PC-9 (cell line): ENCODE measurements around the gene KLC1. TPM values are rescaled to one million over a fixed set of nuclear protein-coding genes. Genes with fewer than 3 reads are reported as not detected.
A peak's percentile ranks its signal among the peaks of the same experiment; 100 is the strongest.

Experiments used
- BruUV-seq: library from RNA; stranded (reverse); fragments of 400-500 nt; replicated peaks from 2 replicates; lab custom pipeline; 2021; lab: Mats Ljungman, UMichigan
- CTCF ChIA-PET: fragments of 300-600 bp; sonication (Branson Sonifier 250); formaldehyde crosslinking; loops from one replicate; lab custom pipeline; 2022; ENCODE audit warnings: antibody characterized with exemption; lab: Charles Lee
- POLR2A ChIA-PET: fragments of 300-600 bp; sonication (Branson Sonifier 250); formaldehyde crosslinking; loops from one replicate; lab custom pipeline; 2022; ENCODE audit warnings: antibody characterized with exemption; ENCODE audit not compliant: unreplicated experiment; lab: Charles Lee
- DNase-seq, 2 experiments: peaks; one replicate each; pipeline versions ENCODE4 v3.0.0 to v3.0.0-alpha.2; 2015 to 2022; ENCODE audit warnings: mixed read lengths in 1 of 2
- H2AFZ ChIP-seq: fragments of 200-600 bp; sonication (generic); 2 replicates; pipeline ENCODE4 v1.8.1; 2017; ENCODE audit warnings: antibody characterized with exemption
- H3F3A ChIP-seq: fragments of 200-600 bp; sonication (generic); 2 replicates; pipeline ENCODE4 v1.8.1; 2017; ENCODE audit warnings: antibody characterized with exemption, mild to moderate bottlenecking, low read depth; ENCODE audit not compliant: insufficient read depth
- H3K27ac ChIP-seq: fragments of 200-600 bp; sonication (generic); 2 replicates; pipeline ENCODE4 v1.6.1; 2016; ENCODE audit warnings: mixed run types
- H3K27me3 ChIP-seq: fragments of 200-600 bp; sonication (generic); 2 replicates; pipeline ENCODE4 v1.6.1; 2016; ENCODE audit warnings: low read depth, mixed run types; ENCODE audit not compliant: insufficient read depth
- H3K36me3 ChIP-seq: fragments of 200-600 bp; sonication (generic); 2 replicates; pipeline ENCODE4 v1.6.1; 2016; ENCODE audit warnings: low read depth, mixed run types
- H3K4me1 ChIP-seq: fragments of 200-600 bp; sonication (generic); replicated peaks from 2 replicates; pipeline ENCODE4 v1.6.1; 2016; ENCODE audit warnings: mixed run types; ENCODE audit not compliant: insufficient read depth
- H3K4me2 ChIP-seq: fragments of 200-600 bp; sonication (generic); 2 replicates; pipeline ENCODE4 v1.6.1; 2017; ENCODE audit warnings: mixed run types
- H3K4me3 ChIP-seq: fragments of 200-600 bp; sonication (generic); 2 replicates; pipeline ENCODE4 v1.6.1; 2016; ENCODE audit warnings: mixed run types
- H3K79me2 ChIP-seq: fragments of 200-600 bp; sonication (generic); 2 replicates; pipeline ENCODE4 v1.6.1; 2017; ENCODE audit warnings: low read depth, mixed run types
- H3K9me2 ChIP-seq: fragments of 200-600 bp; sonication (generic); 2 replicates; pipeline ENCODE4 v1.8.1; 2017; ENCODE audit warnings: mild to moderate bottlenecking; ENCODE audit not compliant: insufficient read depth
- H3K9me3 ChIP-seq: fragments of 200-600 bp; sonication (generic); 2 replicates; pipeline ENCODE4 v1.8.1; 2016; ENCODE audit warnings: low read depth; ENCODE audit not compliant: insufficient read depth
- H4K20me1 ChIP-seq: fragments of 200-600 bp; sonication (generic); 2 replicates; pipeline ENCODE4 v1.8.1; 2017; ENCODE audit not compliant: insufficient read depth
- CTCF ChIP-seq: fragments of 200-600 bp; sonication (generic); conservative IDR thresholded peaks from 2 replicates; pipeline ENCODE4 v1.6.1; 2017; ENCODE audit warnings: mixed run types, antibody characterized with exemption, mild to moderate bottlenecking, moderate library complexity
- EZH2 ChIP-seq: fragments of 200-600 bp; sonication (generic); IDR thresholded peaks from 2 replicates; pipeline ENCODE4 v1.8.0; 2017; ENCODE audit warnings: antibody characterized with exemption, low read depth
- intact Hi-C: fragments of 100-400 bp; cut with micrococcal nuclease; formaldehyde crosslinking; loops from one replicate; pipeline ENCODE4 v1.10.0; 2022; ENCODE audit not compliant: unreplicated experiment
- total RNA-seq: library from RNA; stranded (reverse); gene quantifications from 2 replicates; pipeline ENCODE4 v1.2.3, GENCODE V29; 2021

Gene KLC1
- total RNA-seq, 1 experiment from 2014 or later, result 254 TPM

DNA sequence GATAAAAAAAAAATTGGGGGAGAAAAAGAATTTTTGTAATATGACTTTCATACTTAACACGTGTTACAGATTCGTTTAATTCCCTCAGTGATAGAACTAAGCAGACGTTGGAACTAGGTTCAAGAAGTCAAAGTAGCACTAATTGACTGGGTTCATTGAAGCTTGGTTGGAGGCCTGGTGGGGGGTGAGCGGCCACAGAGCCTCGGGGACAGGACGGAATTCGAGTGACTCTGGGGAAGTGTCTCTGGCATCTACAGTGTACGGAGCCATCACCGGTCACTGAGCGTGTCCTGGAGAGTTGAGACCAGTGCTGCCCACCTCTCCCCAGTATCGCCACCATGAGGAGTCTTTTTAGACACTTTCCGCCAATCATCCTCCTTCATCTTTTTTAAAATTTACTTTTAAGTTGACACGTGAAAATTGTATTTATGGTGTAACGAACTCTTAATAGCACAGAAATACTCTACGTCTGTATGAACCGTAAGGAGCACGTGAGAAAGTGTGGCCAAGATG is 87.9 kb downstream of the KLC1 start:
- no peak overlapping the region for H3K27ac ChIP-seq
- no TSS peak for BruUV-seq
- H3K9me2 ChIP-seq, result no peaks in the 10 kb centered on the region
- no peak for DNase-seq
- no peaks in the 10 kb centered on the region for H3K9me3 ChIP-seq
- H4K20me1 ChIP-seq, result peaks cover 25% of the 10 kb centered on the region
- no peak for TF ChIP-seq EZH2
- TF ChIP-seq CTCF, result no peak
- H3K4me3 ChIP-seq, result peak overlapping the region; percentile 79
- no peaks in the 10 kb centered on the region for H3K27me3 ChIP-seq
- CTCF ChIA-PET, result no interaction called here
- H3K4me2 ChIP-seq, result peak overlapping the region; percentile 91
- H2AFZ ChIP-seq, result peak overlapping the region; percentile 75; the same call in 1 of the 2 replicates
- POLR2A ChIA-PET, result interaction anchor here (0.7 kb wide), 1 partner anchor 43 kb away, joined by 8 read pairs; no protein-coding TSS in a partner anchor
- peaks cover 78% of the 10 kb centered on the region for H3K79me2 ChIP-seq
- intact Hi-C loops, result no loop called here
- no peaks in the 10 kb centered on the region for H3K36me3 ChIP-seq
- H3F3A ChIP-seq, result peaks cover 33% of the 10 kb centered on the region; the same call in 1 of the 2 replicates
- H3K4me1 ChIP-seq, result peaks cover 30% of the 10 kb centered on the region

GRCh38 chr14:103718572-103718971 is 89.6 kb downstream of the KLC1 start:
- TF ChIP-seq EZH2, result no peak
- TF ChIP-seq CTCF, result no peak
- Histone ChIP-seq H4K20me1 (peaks cover 36% of the 10 kb centered on the region), H3K4me2 (no peak overlapping the region), H3F3A (peaks cover 22% of the 10 kb centered on the region; the same call in 1 of the 2 replicates), H3K9me2 (no peaks in the 10 kb centered on the region), H3K27ac (no peak overlapping the region), H3K9me3 (no peaks in the 10 kb centered on the region), H2AFZ (no peak overlapping the region), H3K4me3 (no peak overlapping the region), H3K79me2 (peaks cover 83% of the 10 kb centered on the region), H3K27me3 (no peaks in the 10 kb centered on the region), H3K4me1 (peaks cover 34% of the 10 kb centered on the region), H3K36me3 (no peaks in the 10 kb centered on the region)
- intact Hi-C loops, result no loop called here
- CTCF ChIA-PET, result interaction anchor here (0.6 kb wide), 2 partner anchors 29 to 58 kb away, joined by 3 to 5 read pairs; no protein-coding TSS in a partner anchor
- BruUV-seq, result no TSS peak
- no peak for DNase-seq
- POLR2A ChIA-PET, result interaction anchor here (0.6 kb wide), 1 partner anchor 791 kb away, joined by 4 read pairs; no protein-coding TSS in a partner anchor

- H4K20me1 ChIP-seq, result peaks cover 43% of the 10 kb centered on the region
- no TSS peak for BruUV-seq
- TF ChIP-seq EZH2, result no peak
- no peak for TF ChIP-seq CTCF
- no peaks in the 10 kb centered on the region for H3K36me3 ChIP-seq
- peaks cover 14% of the 10 kb centered on the region; the same call in 1 of the 2 replicates for H3F3A ChIP-seq
- H3K4me1 ChIP-seq, result peaks cover 25% of the 10 kb centered on the region
- no peaks in the 10 kb centered on the region for H3K9me2 ChIP-seq
- intact Hi-C loops, result loop anchor here (2.0 kb wide), 1 partner anchor 27 kb away; no protein-coding TSS in a partner anchor
- no peak for DNase-seq
- no peak overlapping the region for H2AFZ ChIP-seq
- H3K9me3 ChIP-seq, result no peaks in the 10 kb centered on the region
- H3K27ac ChIP-seq, result no peak overlapping the region
- H3K79me2 ChIP-seq, result peaks cover 73% of the 10 kb centered on the region
- ChIA-PET CTCF (interaction anchor here (0.6 kb wide), 2 partner anchors 120 to 123 kb away, joined by 6 to 8 read pairs; no protein-coding TSS in a partner anchor), POLR2A (interaction anchor here (0.5 kb wide), 1 partner anchor 123 kb away, joined by 17 read pairs; no protein-coding TSS in a partner anchor)
- no peaks in the 10 kb centered on the region for H3K27me3 ChIP-seq
- H3K4me2 ChIP-seq, result no peak overlapping the region
- H3K4me3 ChIP-seq, result no peak overlapping the region
Observed at GRCh38 chr14:103719751-103720150, 90.7 kb downstream of the KLC1 start.
